Skeletal muscle tissue (tissue), 4 donors: ENCODE data around the gene CENPP. TPM values are rescaled to one million over a fixed set of nuclear protein-coding genes. Genes with fewer than 3 reads are reported as not detected.
"Not testable (repeated sequence)": the region's sequence is repeated elsewhere in the genome, so short reads cannot be mapped to it uniquely, and the experiment has no call there.

Source experiments
- H3K27ac ChIP-seq: one replicate; pipeline ENCODE4 v1.7.0; 2013; ENCODE audit warnings: mild to moderate bottlenecking, low read depth, low read length, inconsistent platforms
- H3K27me3 ChIP-seq, 3 donors: one replicate each; pipeline ENCODE4 v1.7.0; 2013; ENCODE audit warnings: low read length in 3 of 3; ENCODE audit not compliant: control insufficient read depth in 3 of 3, insufficient read depth in 3 of 3
- H3K36me3 ChIP-seq, 3 donors: one replicate each; pipeline ENCODE4 v1.7.0; 2013; ENCODE audit warnings: low read length in 3 of 3; ENCODE audit not compliant: control insufficient read depth in 3 of 3, insufficient read depth in 3 of 3
- H3K4me1 ChIP-seq, 3 donors: one replicate each; pipeline ENCODE4 v1.7.0; 2013; ENCODE audit warnings: low read length in 3 of 3, mild to moderate bottlenecking in 3 of 3; ENCODE audit not compliant: control insufficient read depth in 3 of 3, insufficient read depth in 3 of 3
- H3K4me3 ChIP-seq, 3 donors: one replicate each; pipeline ENCODE4 v1.7.0; 2013; ENCODE audit warnings: low read length in 3 of 3
- H3K9ac ChIP-seq, 3 donors: one replicate each; pipeline ENCODE4 v1.7.0; 2013; ENCODE audit warnings: low read length in 3 of 3, mild to moderate bottlenecking in 3 of 3, moderate library complexity in 2 of 3, low read depth in 1 of 3
- H3K9me3 ChIP-seq, 3 donors: one replicate each; pipeline ENCODE4 v1.7.0; 2013; ENCODE audit warnings: low read length in 3 of 3; ENCODE audit not compliant: control insufficient read depth in 3 of 3
- total RNA-seq: library from RNA; depleted of rRNA; stranded (reverse); fragments of >200 nt; gene quantifications from one replicate; pipeline ENCODE4 v1.2.3, GENCODE V29; 2014
- donor health status: Osteomylitis.

The CENPP gene
- total RNA-seq, 1 donor from 2014 or later: 15.7 TPM

DNA sequence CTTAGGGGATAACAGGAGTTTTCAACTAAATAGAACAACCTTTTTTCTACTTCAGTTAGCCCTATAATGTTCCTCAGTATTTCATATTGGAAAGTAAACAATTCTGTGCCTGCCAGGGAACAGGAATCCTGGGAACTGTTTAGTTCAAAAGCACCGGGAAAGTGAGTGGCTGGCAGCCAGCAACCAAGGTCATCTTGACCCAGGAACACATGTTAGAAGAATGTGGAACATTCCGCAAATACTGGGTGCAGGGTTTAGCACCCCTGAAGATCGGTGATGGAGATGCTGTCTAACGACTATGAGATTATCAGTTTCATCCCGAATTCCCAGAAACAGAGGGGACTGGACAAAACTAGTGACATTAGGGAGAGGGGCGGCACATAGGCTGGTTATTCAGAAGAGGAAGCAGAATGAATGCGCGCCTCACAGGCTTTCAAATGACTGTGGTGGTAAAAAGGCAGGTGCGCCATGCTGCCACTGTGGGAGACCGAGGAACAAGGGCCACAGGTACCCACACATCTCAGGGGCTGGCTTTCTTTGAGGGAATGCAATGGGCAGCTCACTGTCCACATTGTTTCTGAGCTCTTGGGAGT, 293.0 kb downstream of the CENPP start:
- Histone ChIP-seq H3K9ac (no peak overlapping the region), H3K27ac (no peak overlapping the region), H3K4me3 (no peak overlapping the region), H3K9me3 (no peaks in the 10 kb centered on the region), H3K4me1 (peaks cover 13 to 31% (median 15%) of the 10 kb centered on the region in 3 donors), H3K36me3 (peaks cover 20 to 35% (median 33%) of the 10 kb centered on the region in 3 donors), H3K27me3 (no peaks in the 10 kb centered on the region)

GRCh38 chr9:92619601-92620300, 294.0 kb downstream of the CENPP start:
- no peaks in the 10 kb centered on the region for H3K27me3 ChIP-seq
- H3K4me3 ChIP-seq: no peak overlapping the region
- no peak overlapping the region for H3K27ac ChIP-seq
- H3K36me3 ChIP-seq: peaks cover 20 to 35% (median 31%) of the 10 kb centered on the region in 3 donors
- H3K9ac ChIP-seq: no peak overlapping the region
- peaks cover 13 to 31% (median 14%) of the 10 kb centered on the region in 3 donors for H3K4me1 ChIP-seq
- H3K9me3 ChIP-seq: no peaks in the 10 kb centered on the region

DNA sequence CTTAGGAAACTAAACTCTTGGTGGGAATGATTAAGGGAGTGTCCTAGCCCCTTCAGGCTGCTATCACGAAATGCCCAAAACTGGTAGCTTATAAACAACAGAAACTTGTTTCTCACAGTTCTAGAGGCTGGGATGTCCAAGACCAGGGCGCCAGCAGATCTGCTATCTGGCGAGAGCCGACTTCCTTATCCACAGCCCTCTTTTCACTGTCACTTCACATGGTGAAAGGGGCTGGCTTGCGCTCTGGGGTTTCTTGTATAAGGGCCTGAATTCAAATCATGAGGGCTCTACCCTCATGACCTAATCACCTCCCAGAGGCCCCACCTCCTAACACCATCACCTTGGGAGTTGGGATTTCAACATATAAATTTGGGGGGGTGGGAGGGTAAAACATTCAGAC, 295.1 kb downstream of the CENPP start:
- Histone ChIP-seq H3K36me3 (peaks cover 16 to 28% (median 23%) of the 10 kb centered on the region in 3 donors), H3K9me3 (no peaks in the 10 kb centered on the region), H3K4me1 (peaks cover 8 to 22% (median 13%) of the 10 kb centered on the region in 3 donors), H3K4me3 (no peak overlapping the region), H3K27ac (no peak overlapping the region), H3K9ac (no peak overlapping the region), H3K27me3 (no peaks in the 10 kb centered on the region)

DNA sequence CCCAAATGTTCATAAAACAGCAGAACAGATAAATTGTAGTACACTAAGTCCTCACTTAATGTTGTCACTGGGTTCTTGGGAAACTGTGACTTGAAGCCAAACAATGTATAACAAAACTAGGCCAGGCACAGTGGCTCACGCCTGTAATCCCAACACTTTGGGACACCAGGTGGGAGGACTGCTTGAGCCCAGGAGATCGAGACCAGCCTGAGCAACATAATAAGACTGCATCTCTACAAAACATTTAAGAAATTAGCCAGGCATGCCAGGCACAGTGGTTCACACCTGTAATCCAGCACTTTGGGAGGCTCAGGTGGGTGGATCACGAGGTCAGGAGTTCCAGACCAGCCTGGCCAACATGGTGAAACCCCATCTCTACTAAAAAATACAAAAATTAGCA, 298.2 kb downstream of the CENPP start:
- H3K4me1 ChIP-seq, H3K27me3 ChIP-seq, H3K9me3 ChIP-seq, H3K4me3 ChIP-seq, H3K9ac ChIP-seq, H3K27ac ChIP-seq: not testable (repeated sequence)
- peaks cover 11 to 20% (median 18%) of the 10 kb centered on the region in 3 donors for H3K36me3 ChIP-seq

- Histone ChIP-seq H3K4me3 (no peak overlapping the region), H3K9me3 (no peaks in the 10 kb centered on the region), H3K27me3 (no peaks in the 10 kb centered on the region), H3K27ac (no peak overlapping the region), H3K9ac (no peak overlapping the region), H3K36me3 (peaks cover 3 to 13% (median 12%) of the 10 kb centered on the region in 3 donors), H3K4me1 (no peaks in the 10 kb centered on the region)
Measured at GRCh38 chr9:92626484-92626883, 300.7 kb downstream of the CENPP start.

DNA sequence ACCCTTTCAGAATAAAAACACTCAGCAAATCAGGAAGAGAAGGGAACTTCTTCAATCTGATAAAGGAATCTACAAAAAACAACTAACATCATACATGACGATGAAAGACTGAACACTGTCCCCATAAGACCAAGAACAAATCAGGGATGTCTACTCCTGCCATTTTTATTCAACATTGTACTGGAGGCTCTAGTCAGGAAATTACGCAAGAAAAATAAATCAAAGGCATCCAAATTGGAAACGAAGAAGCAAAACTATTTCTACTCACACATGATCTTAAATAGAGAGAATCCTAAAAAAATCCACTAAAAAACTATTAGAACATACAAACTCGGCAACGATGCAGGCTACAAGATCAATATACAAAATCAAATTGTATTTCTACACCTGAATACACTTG, 301.9 kb downstream of the CENPP start:
- Histone ChIP-seq H3K27me3 (no peaks in the 10 kb centered on the region), H3K4me1 (no peaks in the 10 kb centered on the region), H3K36me3 (peaks cover 11 to 24% (median 23%) of the 10 kb centered on the region in 3 donors), H3K4me3 (no peak overlapping the region), H3K9ac (no peak overlapping the region), H3K27ac (no peak overlapping the region), H3K9me3 (no peaks in the 10 kb centered on the region)

DNA sequence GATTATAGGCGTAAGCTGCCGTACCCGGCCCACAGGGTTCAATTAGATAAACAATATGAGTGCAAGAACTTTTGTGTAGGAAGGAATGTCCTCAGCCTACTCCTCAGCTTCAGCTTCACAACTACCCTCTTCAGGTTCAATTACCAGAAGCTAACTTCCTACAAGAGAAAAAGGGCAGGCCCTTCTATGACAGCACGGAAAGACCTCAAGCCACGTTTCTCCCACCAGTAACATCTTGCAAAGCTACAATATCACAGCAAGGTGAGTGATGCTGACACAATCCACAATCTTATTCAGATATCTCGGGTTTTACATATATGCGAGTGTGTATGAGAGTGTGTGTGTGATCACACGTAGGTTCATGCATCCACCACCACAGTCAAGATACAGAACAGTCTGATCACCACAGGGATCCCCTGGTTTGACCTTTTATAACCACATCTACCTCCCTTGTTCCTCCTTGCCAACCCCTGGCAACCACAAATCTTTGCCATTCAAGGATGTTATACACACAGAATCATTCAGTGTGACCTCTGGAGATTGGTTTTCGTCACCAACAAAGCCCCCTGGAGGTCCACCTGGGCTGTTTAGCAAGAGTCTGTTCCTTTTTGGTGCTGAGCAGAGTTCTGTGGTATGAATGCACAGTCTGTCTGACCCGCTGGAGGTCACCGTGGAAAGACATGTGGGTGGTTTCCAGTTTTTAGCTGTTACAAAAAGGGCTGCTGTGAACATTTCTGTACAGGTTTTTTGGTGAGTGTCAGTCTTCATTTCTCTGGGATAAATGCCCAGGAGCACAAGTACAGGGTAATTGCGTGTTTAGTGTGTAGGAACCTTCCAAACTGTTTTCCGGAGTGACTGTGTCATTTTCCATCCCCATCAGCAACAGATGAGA, 305.9 kb downstream of the CENPP start:
- no peak overlapping the region for H3K4me3 ChIP-seq
- no peaks in the 10 kb centered on the region for H3K27me3 ChIP-seq
- H3K27ac ChIP-seq: no peak overlapping the region
- peaks cover 7 to 10% (median 8%) of the 10 kb centered on the region in 3 donors for H3K4me1 ChIP-seq
- peaks cover 23 to 37% (median 31%) of the 10 kb centered on the region in 3 donors for H3K36me3 ChIP-seq
- H3K9ac ChIP-seq: no peak overlapping the region
- no peaks in the 10 kb centered on the region for H3K9me3 ChIP-seq

GRCh38 chr9:92632641-92633040, 306.9 kb downstream of the CENPP start:
- Histone ChIP-seq H3K9me3 (no peaks in the 10 kb centered on the region), H3K27ac (no peak overlapping the region), H3K4me3 (no peak overlapping the region), H3K27me3 (no peaks in the 10 kb centered on the region), H3K4me1 (peaks cover 7 to 10% (median 8%) of the 10 kb centered on the region in 3 donors), H3K36me3 (peaks cover 28 to 44% (median 37%) of the 10 kb centered on the region in 3 donors), H3K9ac (peak overlapping the region in 1 of 3 donors; percentile 33)

DNA sequence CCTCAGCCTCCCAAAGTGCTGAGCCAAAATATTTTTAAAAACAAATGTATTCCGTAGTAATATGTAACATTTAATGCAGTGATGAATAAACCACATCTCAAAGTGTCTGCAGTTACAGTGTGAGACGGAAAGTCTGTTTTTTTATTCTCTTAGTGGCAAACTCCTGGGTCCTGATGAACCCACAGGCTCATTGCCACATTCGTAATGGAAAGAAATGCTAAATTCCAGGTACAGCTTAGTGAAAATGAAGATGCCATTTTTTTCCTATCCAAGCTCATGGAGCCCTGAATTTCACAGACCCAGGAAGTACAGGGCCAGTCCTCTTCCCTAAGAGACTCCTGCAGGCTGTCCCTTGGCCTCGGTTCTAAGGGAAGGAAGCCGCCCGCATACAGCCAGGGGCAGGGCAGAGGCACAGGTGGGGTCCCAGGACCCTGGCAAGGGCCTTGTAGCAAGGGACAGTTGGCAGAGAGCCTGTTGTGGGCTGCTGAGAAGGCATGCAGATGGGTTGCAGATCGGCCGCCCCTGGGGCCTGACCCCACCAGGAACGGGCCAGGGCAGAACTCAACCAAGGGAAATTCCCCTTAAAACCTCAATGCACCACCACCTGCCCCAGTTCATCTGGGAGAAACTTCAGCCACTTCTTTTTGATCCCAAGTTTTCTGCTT, 308.0 kb downstream of the CENPP start:
- peaks cover 34 to 50% (median 46%) of the 10 kb centered on the region in 3 donors for H3K36me3 ChIP-seq
- H3K9ac ChIP-seq: no peak overlapping the region
- no peaks in the 10 kb centered on the region for H3K9me3 ChIP-seq
- no peak overlapping the region for H3K4me3 ChIP-seq
- peaks cover 7 to 10% (median 8%) of the 10 kb centered on the region in 3 donors for H3K4me1 ChIP-seq
- H3K27me3 ChIP-seq: no peaks in the 10 kb centered on the region
- no peak overlapping the region for H3K27ac ChIP-seq
